Measurements from ENCODE around the gene NTSR1. TPM values are rescaled to one million over a fixed set of nuclear protein-coding genes. Genes with fewer than 3 reads are reported as not detected.

NTSR1 gene
- total and polyA plus RNA-seq, 8 donors, result 0.03 to 3.5 (median 0.12) TPM

DNA sequence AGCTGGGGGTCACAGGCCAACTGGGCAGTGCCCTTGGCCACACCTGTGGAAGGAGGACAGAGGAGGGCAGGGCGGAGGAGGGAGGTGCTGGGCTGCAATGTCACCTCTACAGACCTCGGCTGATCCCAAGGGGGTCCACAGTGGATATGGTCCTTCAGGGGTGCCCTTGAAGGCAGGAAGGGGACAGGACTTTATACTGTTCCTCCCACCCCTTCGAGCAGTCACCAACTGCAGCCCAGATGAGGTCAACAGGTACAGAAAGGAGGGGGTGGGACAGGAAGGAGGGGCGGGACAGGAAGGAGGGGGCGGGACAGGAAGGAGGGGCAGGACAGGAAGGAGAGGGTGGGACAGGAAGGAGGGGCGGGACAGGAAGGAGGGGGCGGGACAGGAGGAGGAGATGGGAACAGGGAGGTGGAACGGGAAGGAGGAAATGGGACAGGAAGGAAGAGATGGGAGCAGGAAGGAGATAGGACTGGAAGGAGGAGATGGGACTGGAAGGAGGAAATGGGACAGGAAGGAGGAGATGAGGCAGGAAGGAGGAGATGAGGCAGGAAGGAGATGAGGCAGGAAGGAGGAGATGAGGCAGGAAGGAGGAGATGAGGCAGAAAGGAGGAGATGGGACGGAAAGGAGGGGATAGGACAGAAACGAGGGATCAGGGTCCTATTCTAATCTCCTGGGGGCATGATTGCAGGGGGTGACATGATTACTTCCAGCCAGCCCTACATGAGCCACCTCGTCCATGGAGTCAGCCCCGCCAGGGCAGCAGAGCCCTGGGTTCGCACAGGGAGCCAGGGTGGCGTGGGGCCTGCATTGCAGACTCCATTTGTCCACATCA is 68.3 kb downstream of the NTSR1 start:
- peak overlapping the region in 1 of 2 donors; percentile 81 for H3K27ac ChIP-seq
- no peak overlapping the region for H3K4me3 ChIP-seq
- no peaks in the 10 kb centered on the region for H3K36me3 ChIP-seq
- no peak for TF ChIP-seq CTCF (IDR thresholded peaks at IDR 0.05)
- DNase-seq, result no peak
- H3K27me3 ChIP-seq, result peaks cover 0 to 29% of the 10 kb centered on the region in 2 donors
- peaks cover 0 to 43% of the 10 kb centered on the region in 2 donors for H3K4me1 ChIP-seq
- no peaks in the 10 kb centered on the region for H3K9me3 ChIP-seq
- peak; percentile 25 for ATAC-seq
- intact Hi-C loops (cut with DNase I), result no loop called here

- Histone ChIP-seq H3K36me3 (no peaks in the 10 kb centered on the region), H3K27ac (peak overlapping the region in 1 of 2 donors; percentile 49), H3K4me1 (peaks cover 0 to 41% of the 10 kb centered on the region in 2 donors), H3K27me3 (peaks cover 0 to 26% of the 10 kb centered on the region in 2 donors), H3K4me3 (no peak overlapping the region), H3K9me3 (no peaks in the 10 kb centered on the region)
- intact Hi-C loops (cut with DNase I), result no loop called here
- ATAC-seq, result no peak
- DNase-seq, result no peak
- TF ChIP-seq CTCF (IDR thresholded peaks at IDR 0.05), result no peak
Measured at GRCh38 chr20:62777528-62777830, 68.8 kb downstream of the NTSR1 start.

GRCh38 chr20:62778058-62778457 is 69.4 kb downstream of the NTSR1 start:
- Histone ChIP-seq H3K9me3 (no peaks in the 10 kb centered on the region), H3K4me3 (no peak overlapping the region), H3K36me3 (no peaks in the 10 kb centered on the region), H3K4me1 (peaks cover 0 to 39% of the 10 kb centered on the region in 2 donors), H3K27ac (no peak overlapping the region), H3K27me3 (peaks cover 0 to 26% of the 10 kb centered on the region in 2 donors)
- TF ChIP-seq CTCF (IDR thresholded peaks at IDR 0.05), result no peak
- DNase-seq, result no peak
- ATAC-seq, result no peak
- intact Hi-C loops (cut with DNase I), result no loop called here

- no peak overlapping the region for H3K27ac ChIP-seq
- H3K4me1 ChIP-seq, result peaks cover 0 to 41% of the 10 kb centered on the region in 2 donors
- H3K4me3 ChIP-seq, result no peak overlapping the region
- no peaks in the 10 kb centered on the region for H3K9me3 ChIP-seq
- H3K27me3 ChIP-seq, result peaks cover 0 to 22% of the 10 kb centered on the region in 2 donors
- intact Hi-C loops (cut with DNase I), result no loop called here
- H3K36me3 ChIP-seq, result no peaks in the 10 kb centered on the region
- no peak for TF ChIP-seq CTCF (IDR thresholded peaks at IDR 0.05)
- ATAC-seq, result no peak
- no peak for DNase-seq
Measured at GRCh38 chr20:62778601-62779416, 70.2 kb downstream of the NTSR1 start.

DNA sequence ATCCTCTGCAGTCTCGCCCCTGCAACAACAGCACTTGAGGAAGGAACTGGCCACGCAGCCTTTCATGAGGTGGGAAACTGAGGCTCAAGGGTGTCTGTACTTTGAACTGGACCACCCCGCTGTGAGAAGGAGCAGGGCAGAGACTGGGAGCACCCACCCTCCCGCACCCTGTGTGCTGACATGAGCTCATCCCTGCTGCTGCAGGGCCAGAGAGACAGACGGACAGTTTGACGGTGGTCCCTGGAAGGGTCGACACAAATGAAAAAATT is 70.7 kb downstream of the NTSR1 start:
- TF ChIP-seq CTCF (IDR thresholded peaks at IDR 0.05), result no peak
- peaks cover 0 to 40% of the 10 kb centered on the region in 2 donors for H3K4me1 ChIP-seq
- intact Hi-C loops (cut with DNase I), result no loop called here

More for the DNA sequence above, 70.7 kb downstream of the NTSR1 start:
- no peaks in the 10 kb centered on the region for H3K36me3 ChIP-seq
- DNase-seq (no peak), ATAC-seq (no peak)
- peaks cover 0 to 19% of the 10 kb centered on the region in 2 donors for H3K27me3 ChIP-seq
- H3K9me3 ChIP-seq, result no peaks in the 10 kb centered on the region
- H3K27ac ChIP-seq, result no peak overlapping the region
- H3K4me3 ChIP-seq, result no peak overlapping the region
